ENCODE data around the gene KCNIP4. TPM values are rescaled to one million over a fixed set of nuclear protein-coding genes. Genes with fewer than 3 reads are reported as not detected.
"Not testable (repeated sequence)": the region's sequence is repeated elsewhere in the genome, so short reads cannot be mapped to it uniquely, and the experiment has no call there.

Gene KCNIP4
- total RNA-seq, 1 experiment from 2014 or later = 0.91 TPM

- H3K27ac Mint-ChIP-seq (ENCODE audit: low read depth, unreplicated experiment) = no peak overlapping the region
- BruUV-seq (replicated peaks) = no TSS peak
- peaks cover 5% of the 10 kb centered on the region for H3K4me1 Mint-ChIP-seq (ENCODE audit: insufficient read depth, unreplicated experiment)
- no peaks in the 10 kb centered on the region for H3K9me3 Mint-ChIP-seq (ENCODE audit: unreplicated experiment)
- no peaks in the 10 kb centered on the region for H3K27me3 Mint-ChIP-seq (ENCODE audit: insufficient read depth, unreplicated experiment)
- no peak for DNase-seq (ENCODE audit: unreplicated experiment)
- ChIA-PET CTCF (interaction anchor here (2.3 kb wide), 1 partner anchor 102 kb away, joined by 6 read pairs; no protein-coding TSS in a partner anchor), POLR2A (interaction anchor here (0.8 kb wide), 1 partner anchor 9 kb away, joined by 3 read pairs; no protein-coding TSS in a partner anchor)
- intact Hi-C loops (cut with micrococcal nuclease) = no loop called here
- H3K4me3 Mint-ChIP-seq (ENCODE audit: unreplicated experiment) = no peak overlapping the region
- H3K36me3 Mint-ChIP-seq (ENCODE audit: insufficient read depth, unreplicated experiment) = no peaks in the 10 kb centered on the region
- TF ChIP-seq CTCF (IDR thresholded peaks at IDR 0.05; ENCODE audit: unreplicated experiment) = no peak
Observed at GRCh38 chr4:21367567-21367966, 581.0 kb downstream of the KCNIP4 start.

GRCh38 chr4:21366840-21367239 lies 581.7 kb downstream of the KCNIP4 start:
- no peak for TF ChIP-seq CTCF (IDR thresholded peaks at IDR 0.05; ENCODE audit: unreplicated experiment)
- Mint-ChIP-seq H3K4me3 (ENCODE audit: unreplicated experiment) (no peak overlapping the region), H3K27ac (ENCODE audit: low read depth, unreplicated experiment) (no peak overlapping the region), H3K27me3 (ENCODE audit: insufficient read depth, unreplicated experiment) (no peaks in the 10 kb centered on the region), H3K9me3 (ENCODE audit: unreplicated experiment) (no peaks in the 10 kb centered on the region), H3K4me1 (ENCODE audit: insufficient read depth, unreplicated experiment) (peaks cover 5% of the 10 kb centered on the region), H3K36me3 (ENCODE audit: insufficient read depth, unreplicated experiment) (no peaks in the 10 kb centered on the region)
- ChIA-PET POLR2A (no interaction called here), CTCF (interaction anchor here (2.3 kb wide), 1 partner anchor 103 kb away, joined by 6 read pairs; no protein-coding TSS in a partner anchor)
- intact Hi-C loops (cut with micrococcal nuclease) = no loop called here
- BruUV-seq (replicated peaks) = no TSS peak
- DNase-seq (ENCODE audit: unreplicated experiment) = no peak

GRCh38 chr4:21366312-21366711 lies 582.3 kb downstream of the KCNIP4 start:
- DNase-seq (ENCODE audit: unreplicated experiment) = no peak
- H3K27ac Mint-ChIP-seq (ENCODE audit: low read depth, unreplicated experiment) = no peak overlapping the region
- no peak overlapping the region for H3K4me3 Mint-ChIP-seq (ENCODE audit: unreplicated experiment)
- ChIA-PET CTCF (interaction anchor here (0.7 to 2.3 kb wide), 2 partner anchors 103 to 135 kb away, joined by 3 to 6 read pairs; no protein-coding TSS in a partner anchor), POLR2A (no interaction called here)
- BruUV-seq (replicated peaks) = no TSS peak
- intact Hi-C loops (cut with micrococcal nuclease) = no loop called here
- no peaks in the 10 kb centered on the region for H3K36me3 Mint-ChIP-seq (ENCODE audit: insufficient read depth, unreplicated experiment)
- TF ChIP-seq CTCF (IDR thresholded peaks at IDR 0.05; ENCODE audit: unreplicated experiment) = no peak
- H3K27me3 Mint-ChIP-seq (ENCODE audit: insufficient read depth, unreplicated experiment) = no peaks in the 10 kb centered on the region
- no peaks in the 10 kb centered on the region for H3K9me3 Mint-ChIP-seq (ENCODE audit: unreplicated experiment)
- H3K4me1 Mint-ChIP-seq (ENCODE audit: insufficient read depth, unreplicated experiment) = peaks cover 5% of the 10 kb centered on the region

GRCh38 chr4:21363701-21364100 lies 584.9 kb downstream of the KCNIP4 start:
- ChIA-PET CTCF (interaction anchor here (0.7 to 1.3 kb wide), 2 partner anchors 14 to 125 kb away, joined by 3 to 4 read pairs; no protein-coding TSS in a partner anchor), POLR2A (no interaction called here)
- no peaks in the 10 kb centered on the region for H3K27me3 Mint-ChIP-seq (ENCODE audit: insufficient read depth, unreplicated experiment)
- no peaks in the 10 kb centered on the region for H3K9me3 Mint-ChIP-seq (ENCODE audit: unreplicated experiment)
- intact Hi-C loops (cut with micrococcal nuclease) = no loop called here
- no peaks in the 10 kb centered on the region for H3K36me3 Mint-ChIP-seq (ENCODE audit: insufficient read depth, unreplicated experiment)
- DNase-seq (ENCODE audit: unreplicated experiment) = no peak
- BruUV-seq (replicated peaks) = no TSS peak
- H3K4me1 Mint-ChIP-seq (ENCODE audit: insufficient read depth, unreplicated experiment) = peaks cover 5% of the 10 kb centered on the region
- no peak overlapping the region for H3K27ac Mint-ChIP-seq (ENCODE audit: low read depth, unreplicated experiment)
- H3K4me3 Mint-ChIP-seq (ENCODE audit: unreplicated experiment) = no peak overlapping the region
- no peak for TF ChIP-seq CTCF (IDR thresholded peaks at IDR 0.05; ENCODE audit: unreplicated experiment)

GRCh38 chr4:21352354-21352753 lies 596.2 kb downstream of the KCNIP4 start:
- H3K27me3 Mint-ChIP-seq (ENCODE audit: insufficient read depth, unreplicated experiment); intact Hi-C loops (cut with micrococcal nuclease); BruUV-seq (replicated peaks); H3K27ac Mint-ChIP-seq (ENCODE audit: low read depth, unreplicated experiment); CTCF ChIA-PET; POLR2A ChIA-PET; DNase-seq (ENCODE audit: unreplicated experiment); H3K36me3 Mint-ChIP-seq (ENCODE audit: insufficient read depth, unreplicated experiment); H3K9me3 Mint-ChIP-seq (ENCODE audit: unreplicated experiment); H3K4me1 Mint-ChIP-seq (ENCODE audit: insufficient read depth, unreplicated experiment); H3K4me3 Mint-ChIP-seq (ENCODE audit: unreplicated experiment): not testable (repeated sequence)
